ENCODE results near the gene OVCH2.
"Not testable (repeated sequence)": the region's sequence is repeated elsewhere in the genome, so short reads cannot be mapped to it uniquely, and the experiment has no call there.

The OVCH2 gene, protein sequence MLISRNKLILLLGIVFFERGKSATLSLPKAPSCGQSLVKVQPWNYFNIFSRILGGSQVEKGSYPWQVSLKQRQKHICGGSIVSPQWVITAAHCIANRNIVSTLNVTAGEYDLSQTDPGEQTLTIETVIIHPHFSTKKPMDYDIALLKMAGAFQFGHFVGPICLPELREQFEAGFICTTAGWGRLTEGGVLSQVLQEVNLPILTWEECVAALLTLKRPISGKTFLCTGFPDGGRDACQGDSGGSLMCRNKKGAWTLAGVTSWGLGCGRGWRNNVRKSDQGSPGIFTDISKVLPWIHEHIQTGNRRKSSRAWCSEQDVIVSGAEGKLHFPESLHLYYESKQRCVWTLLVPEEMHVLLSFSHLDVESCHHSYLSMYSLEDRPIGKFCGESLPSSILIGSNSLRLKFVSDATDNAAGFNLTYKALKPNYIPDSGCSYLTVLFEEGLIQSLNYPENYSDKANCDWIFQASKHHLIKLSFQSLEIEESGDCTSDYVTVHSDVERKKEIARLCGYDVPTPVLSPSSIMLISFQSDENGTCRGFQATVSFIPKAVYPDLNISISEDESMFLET

GRCh38 chr11:7706377-7706776 is at the start of gene OVCH2:
Gene OVCH2 (minus strand): TSS chr11:7706477. CDS start chr11:7706394, 83 bp downstream.
- no peak for DNase-seq

GRCh38 chr11:7749456-7749855 is 43.2 kb upstream of the OVCH2 start:
- no peak for DNase-seq

DNA sequence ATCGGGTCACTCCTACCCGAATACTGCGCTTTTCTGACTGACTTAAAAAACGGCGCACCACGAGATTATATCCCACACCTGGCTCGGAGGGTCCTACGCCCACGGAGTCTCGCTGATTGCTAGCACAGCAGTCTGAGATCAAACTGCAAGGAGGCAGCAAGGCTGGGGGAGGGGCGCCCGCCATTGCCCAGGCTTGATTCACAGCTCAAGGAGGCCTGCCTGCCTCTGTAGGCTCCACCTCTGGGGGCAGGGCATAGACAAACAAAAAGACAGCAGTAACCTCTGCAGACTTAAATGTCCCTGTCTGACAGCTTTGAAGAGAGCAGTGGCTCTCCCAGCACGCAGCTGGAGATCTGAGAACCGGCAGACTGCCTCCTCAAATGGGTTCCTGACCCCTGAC is 28.5 kb upstream of the OVCH2 start:
- DNase-seq: not testable (repeated sequence)

DNA sequence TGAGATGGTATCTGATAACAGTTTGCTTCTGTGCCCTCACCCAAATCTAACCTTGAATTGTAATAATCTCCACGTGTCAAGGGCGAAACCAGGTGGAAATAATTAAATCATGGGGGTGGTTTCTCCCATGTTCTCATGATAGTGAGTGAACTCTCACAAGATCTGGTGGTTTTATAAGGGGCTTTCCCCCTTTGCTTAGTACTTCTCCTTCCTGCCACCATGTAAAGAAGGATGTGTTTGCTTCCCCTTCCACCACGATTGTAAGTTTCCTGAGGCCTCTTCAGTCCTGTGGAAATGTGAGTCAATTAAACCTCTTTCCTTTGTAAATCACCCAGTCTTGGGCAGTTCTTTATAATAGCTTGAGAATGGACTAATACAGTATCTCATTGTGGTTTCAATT is 8.5 kb upstream of the OVCH2 start:
- DNase-seq: no peak

GRCh38 chr11:7703740-7704139 is 2.5 kb downstream of the OVCH2 start:
- no peak for DNase-seq

GRCh38 chr11:7696424-7696823 is 9.9 kb downstream of the OVCH2 start:
- DNase-seq: no peak

- no peak for DNase-seq
Measured at GRCh38 chr11:7694235-7694634, 12.0 kb downstream of the OVCH2 start.

GRCh38 chr11:7692426-7692825 is 13.9 kb downstream of the OVCH2 start:
- no peak for DNase-seq

GRCh38 chr11:7691759-7692350 is 14.4 kb downstream of the OVCH2 start:
- no peak for DNase-seq

DNA sequence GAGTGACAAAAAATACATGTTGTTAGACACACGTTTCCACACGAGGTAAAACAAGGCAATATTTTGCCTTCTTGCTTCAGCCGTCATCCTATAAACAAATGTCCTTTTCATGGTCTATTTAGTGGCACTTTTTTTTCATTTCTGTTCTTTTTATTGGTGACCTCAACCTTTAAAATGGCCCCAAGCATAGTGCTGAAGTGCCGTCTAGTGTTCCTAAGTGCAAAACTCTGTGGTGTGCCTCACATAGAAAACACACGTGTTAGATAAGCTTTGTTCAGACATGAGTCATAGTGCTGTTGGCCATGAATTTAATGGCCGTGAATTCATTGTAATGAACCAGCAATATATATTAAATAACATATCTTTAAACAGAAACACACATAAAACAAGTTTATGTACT is 15.6 kb downstream of the OVCH2 start:
- no peak for DNase-seq

DNA sequence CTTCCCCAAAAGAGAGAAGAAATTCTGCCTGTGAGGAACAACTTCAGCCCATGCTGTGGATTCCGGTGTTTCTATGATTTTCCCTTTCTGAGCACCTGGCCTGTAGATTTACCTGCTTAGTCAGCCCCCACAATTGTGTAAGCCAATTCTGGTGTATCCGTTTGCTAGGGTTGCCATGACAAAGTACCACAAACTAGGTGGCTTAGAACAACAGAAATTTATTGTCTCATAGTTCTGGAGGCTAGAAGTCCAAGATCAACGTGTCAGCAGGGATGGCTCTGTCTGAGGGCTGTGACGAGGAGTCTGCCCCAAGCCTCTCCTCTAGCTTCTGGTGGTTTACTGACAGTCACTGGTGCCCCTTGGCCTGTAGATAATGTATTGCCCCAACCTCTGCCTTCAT is 17.0 kb downstream of the OVCH2 start:
- no peak for DNase-seq

- no peak for DNase-seq
Measured at GRCh38 chr11:7688238-7688826, 17.9 kb downstream of the OVCH2 start.

GRCh38 chr11:7687386-7687785 is 18.9 kb downstream of the OVCH2 start:
- DNase-seq: no peak

- DNase-seq: no peak
Measured at GRCh38 chr11:7686761-7687160, 19.5 kb downstream of the OVCH2 start.

GRCh38 chr11:7683571-7683970 is 22.7 kb downstream of the OVCH2 start:
- no peak for DNase-seq

DNA sequence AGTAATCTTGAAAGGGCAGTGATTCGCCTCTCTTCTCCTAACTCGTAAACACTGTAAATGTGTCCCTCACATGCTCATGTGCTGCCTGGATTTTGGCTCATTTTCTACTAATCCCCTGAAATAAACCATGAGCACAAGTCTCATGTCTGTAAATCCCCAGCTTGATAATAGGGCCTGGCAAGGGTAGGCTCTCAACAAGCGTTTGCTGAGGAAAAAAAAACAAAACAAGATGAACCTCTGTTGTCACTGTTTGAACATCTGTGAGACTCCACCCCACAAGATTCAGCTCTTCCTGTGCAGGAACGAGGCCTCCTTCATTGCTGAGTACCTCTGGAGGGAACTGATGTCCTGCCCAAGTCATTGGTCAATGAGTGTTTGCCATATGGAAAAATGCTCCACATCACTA is 28.5 kb downstream of the OVCH2 start:
- no peak for DNase-seq

- DNase-seq: no peak
Measured at GRCh38 chr11:7677071-7677470, 29.2 kb downstream of the OVCH2 start.

- no peak for DNase-seq
Measured at GRCh38 chr11:7675631-7676030, 30.6 kb downstream of the OVCH2 start.

DNA sequence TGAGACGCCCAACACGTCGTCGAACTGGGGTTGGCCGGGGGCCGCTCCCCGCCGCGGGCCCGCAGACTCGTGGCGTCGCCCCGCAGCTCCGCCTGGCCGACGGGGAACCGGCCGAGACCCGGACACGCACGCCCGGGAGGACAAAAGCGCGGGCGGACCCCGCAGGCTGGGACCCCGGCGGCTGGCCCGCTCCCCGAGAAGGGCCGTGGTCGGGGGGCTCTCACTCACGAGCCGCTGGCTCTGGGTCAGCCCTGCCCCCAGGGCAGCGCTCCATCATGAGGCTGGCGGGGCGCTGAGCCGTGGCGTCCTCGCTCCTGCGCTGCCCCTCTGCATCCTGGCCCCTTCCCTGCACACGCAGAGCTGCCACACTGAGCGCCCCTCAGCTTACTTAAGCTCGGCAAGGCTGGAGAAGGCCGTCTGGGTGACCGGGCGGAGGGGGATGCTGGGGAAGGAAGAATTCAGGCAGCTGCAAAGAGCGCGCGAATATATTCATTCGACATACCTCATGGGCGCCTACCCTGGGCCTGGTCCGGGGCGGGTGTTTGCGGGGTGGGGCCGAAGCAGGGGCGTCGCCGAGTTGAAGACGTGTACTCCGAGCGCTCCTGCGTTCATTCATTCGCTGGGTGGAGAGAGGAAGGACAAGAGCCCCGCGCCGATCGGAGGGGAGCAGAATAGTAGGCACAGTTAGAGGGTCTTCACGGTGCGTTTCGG is 32.4 kb downstream of the OVCH2 start:
- DNase-seq: no peak

DNA sequence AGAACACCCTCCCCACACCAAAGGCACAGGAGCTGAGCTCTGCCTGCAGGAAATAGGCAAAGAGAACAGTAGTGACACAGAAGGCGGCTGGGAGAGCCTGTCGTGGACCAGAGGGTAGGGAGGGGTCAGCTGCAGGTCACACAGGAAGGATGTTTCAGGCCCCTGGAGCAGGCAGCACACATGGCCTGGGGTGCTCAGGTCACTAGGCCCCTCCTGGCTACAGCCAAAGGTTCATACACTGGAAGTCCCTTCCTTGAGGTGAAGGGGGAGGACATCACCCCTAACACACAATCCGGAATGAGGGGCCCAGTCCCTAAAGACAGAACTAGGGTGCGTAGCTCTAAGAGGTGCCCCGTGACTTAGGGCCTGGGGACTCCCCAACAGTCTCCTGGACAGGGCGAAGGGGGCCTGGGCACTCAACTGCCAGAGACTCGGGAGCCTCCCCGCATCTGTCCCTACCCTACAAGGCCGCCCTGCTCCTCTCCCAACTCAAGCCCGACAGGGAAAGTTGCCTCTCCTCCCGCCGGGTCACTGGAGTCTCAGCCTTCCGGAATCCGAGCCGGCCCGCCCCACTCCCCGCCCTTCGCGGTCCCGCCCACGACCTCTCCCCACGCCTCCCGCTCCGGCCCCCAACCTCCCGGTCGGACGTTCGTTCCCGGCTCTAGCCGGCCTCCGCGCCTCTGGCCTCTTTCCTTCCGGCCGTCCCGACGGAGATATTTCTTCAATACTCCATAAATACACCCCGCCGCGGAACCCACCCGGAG is 33.1 kb downstream of the OVCH2 start, which contains the start of gene CYB5R2:
TSS of gene CYB5R2 (minus strand) at position 541 of the 764 bp plus-strand sequence. CDS start 675 bp downstream, outside the sequence.
- no peak for DNase-seq

DNA sequence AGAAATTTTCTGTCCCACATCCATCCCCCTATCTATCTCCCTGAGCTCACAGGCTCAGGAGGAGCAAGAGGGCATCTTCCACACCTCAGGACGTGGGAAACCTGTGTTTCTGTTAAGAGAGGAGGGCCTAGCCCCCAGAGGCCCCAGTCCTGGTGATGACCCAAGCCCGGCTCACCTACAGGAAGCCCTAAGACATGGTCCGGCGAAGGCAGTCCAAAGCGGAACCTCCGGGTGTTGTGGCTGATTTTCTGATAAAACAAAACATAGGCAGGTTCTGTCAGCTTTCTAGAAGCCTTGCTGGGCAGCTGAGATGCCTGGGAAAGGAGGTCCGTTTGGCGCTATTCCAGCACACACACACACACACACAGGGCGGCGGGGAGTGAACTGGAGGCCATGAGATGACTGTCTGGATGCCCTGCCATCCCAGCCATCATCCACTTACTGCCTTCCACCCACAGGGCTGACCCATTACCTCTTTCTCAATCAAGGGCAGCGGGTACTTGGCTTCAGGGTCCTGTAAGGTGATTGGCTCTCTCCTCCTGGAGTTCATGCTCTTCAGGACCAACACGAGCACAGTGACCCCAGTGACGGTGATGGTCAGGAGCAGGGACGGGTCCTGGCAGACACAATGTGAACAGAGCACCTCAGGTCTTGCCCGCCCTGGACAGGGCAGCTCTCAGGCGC is 33.9 kb downstream of the OVCH2 start:
- DNase-seq: no peak
